GM19193 (cell line): ENCODE data around the gene F5.
A peak's percentile ranks its signal among the peaks of the same experiment; 100 is the strongest.

ENCODE experiments used
- POLR2A ChIP-seq: IDR thresholded peaks from 4 replicates; pipeline ENCODE4 v1.6.1; 2011; ENCODE audit not compliant: insufficient read depth, insufficient read length; ENCODE audit errors: extremely low read depth

The F5 gene

DNA sequence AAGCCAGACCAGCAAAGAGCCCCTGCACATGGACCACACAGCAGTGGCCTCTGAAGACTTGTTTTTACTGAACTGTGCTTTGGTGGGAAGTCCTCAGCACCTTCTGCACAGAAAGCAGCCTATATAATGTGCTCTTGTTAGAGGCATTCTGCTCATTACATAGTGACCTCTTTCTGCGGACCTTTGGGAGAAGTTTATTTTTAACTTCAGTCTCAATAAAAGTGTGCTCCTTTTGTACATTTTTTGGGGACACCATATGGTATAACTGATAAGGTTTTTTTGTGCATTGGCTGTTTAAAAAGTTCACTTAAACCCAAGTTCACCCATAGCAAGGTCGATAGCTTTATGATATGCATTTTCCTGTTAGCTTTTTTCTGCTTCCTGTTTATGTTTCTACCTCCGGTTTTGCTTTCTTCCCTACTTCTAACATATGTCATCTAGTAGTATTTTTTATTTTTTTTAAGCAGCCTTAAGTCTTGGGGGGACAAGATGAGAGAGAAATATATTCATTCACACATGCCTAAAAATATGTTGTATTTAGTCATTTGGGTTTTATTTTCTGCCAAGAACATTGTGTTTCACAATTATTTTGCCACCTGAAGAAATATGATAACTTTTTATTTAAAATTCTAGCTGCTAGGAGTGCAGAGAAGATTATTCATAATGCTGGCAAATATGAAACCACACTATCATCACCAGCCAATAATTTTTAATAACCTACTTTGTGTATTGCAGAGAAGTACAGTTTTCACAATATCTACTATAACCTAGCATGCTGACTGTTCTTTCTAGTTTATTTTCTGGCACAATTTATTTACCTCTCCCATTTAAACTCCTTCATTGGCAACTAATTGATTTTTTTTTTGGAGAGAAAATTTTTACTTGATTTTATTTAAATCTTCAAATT is 77.6 kb downstream of the F5 start:
- TF ChIP-seq POLR2A: no peak

DNA sequence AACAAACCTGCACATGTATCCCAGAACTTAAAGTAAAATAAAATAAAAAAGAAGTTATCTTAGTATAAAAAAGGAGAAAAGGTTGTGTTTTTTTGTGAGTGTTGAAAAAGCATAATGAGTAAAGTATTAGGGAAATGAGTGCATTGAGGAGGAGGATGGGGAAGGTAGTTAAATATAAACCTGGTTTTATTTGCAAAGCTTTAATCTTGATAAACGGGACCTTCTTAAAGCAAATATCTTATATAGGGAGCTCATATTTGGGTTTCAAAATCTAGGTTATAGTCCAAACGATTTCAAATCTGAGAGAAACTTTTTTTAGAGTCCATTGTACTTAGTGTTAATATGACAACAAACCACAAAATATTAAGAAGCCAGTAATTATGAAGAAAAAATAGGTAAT is 78.9 kb downstream of the F5 start:
- TF ChIP-seq POLR2A: no peak

DNA sequence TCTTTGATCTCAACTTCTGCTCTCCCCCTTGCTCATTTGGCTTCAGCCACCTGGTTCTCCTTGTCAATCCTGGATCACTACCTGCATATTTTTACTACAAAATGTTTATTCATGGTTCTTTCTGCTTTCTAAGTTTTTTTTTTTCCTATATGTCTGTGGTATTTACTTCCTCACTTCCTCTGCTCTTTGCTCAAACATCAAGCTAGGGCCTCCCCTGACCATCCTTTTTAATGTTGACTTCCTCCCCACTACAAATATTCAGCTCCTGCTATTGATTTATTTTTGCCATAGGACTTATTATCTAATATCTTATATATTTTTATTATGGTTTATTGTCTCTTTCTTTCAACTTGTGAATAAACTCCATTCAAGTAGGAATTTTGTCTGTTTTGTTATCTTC is 86.5 kb downstream of the F5 start:
- TF ChIP-seq POLR2A: no peak

DNA sequence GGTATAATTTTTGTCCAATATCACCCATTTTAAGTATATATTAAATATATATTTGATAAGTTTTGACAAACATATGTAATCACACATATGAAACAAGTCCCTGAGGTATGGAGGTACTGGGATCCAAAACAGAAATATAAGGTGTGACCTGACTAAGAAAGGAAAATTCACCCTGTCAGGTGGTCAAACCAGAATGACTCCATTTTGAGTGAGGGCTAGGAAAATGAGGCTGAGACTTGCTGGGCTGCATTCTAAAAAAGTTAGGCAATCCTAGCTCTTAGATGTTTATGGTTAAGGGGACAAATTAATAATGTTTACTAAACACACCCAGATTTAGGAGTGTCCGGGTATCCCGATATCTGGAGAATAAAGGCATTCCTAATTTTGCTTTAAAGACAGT is 89.0 kb downstream of the F5 start:
- TF ChIP-seq POLR2A: no peak

DNA sequence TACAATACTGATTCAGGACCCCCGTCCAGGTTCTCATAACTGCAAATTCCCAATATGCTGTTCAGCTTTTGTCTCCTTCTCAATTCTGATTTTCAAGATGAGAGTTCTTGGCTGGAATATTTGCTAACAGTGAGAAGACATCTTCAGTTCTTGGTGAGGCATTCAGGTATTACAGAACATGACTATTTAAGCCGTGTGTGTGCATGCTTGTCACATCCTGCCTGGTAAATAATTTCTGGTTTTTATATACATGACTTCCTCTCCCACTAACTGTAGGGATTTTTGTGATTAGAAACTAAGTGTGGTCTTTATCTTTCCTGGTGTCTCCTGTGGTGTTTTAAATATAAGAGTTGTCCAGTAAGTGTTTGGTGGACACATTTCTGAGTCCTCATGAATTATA is 90.4 kb downstream of the F5 start:
- TF ChIP-seq POLR2A: no peak

DNA sequence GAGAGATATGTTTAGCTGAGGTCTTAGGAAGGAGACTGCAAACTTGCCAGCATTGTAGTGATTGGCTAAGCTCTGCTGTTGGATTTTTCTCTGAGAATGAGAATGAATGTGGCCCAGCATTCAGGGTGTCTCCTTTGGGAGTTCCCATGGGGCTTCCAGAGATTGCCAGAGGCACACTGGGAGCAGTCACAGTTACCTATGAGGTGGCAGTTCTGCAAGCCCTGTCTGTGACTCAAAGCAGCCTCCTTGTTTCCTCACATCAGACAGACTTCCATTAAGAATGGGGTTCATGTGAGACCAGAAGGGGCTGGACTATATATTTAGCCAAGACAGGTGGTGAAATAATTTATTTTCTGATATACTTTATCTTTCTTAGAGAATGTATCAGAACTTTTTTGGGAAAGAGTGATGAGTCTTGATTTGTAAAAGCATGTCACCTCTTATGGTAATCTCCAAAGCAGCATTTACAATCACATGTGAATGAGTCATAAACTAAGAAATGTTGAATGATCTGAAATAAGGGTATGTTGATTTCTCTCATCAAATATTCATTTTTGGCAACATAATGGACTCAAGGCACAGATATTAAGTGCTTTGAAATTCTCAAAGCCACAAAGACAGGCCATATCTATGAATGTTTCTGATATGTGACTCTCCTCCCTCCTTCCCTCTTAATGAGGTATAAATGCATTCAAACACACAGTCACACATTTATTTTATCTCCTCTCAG is 91.1 kb downstream of the F5 start:
- no peak for TF ChIP-seq POLR2A

DNA sequence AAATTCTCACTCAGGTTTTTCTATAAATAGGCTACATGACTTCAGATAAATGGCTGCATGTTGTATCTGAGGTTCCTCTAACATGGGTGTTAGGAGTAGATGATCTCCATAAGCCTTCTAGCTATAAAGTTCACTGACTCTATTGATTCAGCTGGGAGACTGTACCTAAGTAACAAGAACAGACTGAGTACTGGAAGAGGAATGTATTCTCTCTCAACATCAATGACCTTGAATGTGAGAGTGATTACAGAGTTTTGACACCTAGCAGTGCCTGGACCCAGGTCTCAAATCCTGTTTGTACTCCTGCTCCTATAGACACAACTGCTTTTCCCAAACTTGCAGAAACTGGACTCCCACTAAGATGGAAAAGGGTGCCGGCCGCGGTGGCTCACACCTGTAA is 91.9 kb downstream of the F5 start:
- TF ChIP-seq POLR2A: no peak

DNA sequence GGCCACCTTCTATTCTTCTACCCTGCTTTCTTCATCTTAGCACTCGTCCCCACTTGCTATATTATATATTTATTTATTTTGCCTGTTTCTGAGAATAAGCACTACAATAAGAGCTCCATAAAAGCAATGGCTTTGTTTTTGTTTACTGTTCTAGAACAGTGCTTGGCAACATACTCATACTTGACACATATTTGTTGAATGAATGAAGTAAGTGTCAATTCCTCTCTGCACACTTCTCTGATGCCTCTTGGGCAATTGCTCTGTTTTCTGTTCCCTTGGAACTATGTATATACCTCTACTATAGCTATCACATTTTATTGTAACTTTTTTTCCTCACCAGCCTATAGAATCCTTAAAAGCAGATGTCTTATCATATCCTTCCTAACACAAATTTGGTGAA is 93.0 kb downstream of the F5 start:
- TF ChIP-seq POLR2A: no peak

DNA sequence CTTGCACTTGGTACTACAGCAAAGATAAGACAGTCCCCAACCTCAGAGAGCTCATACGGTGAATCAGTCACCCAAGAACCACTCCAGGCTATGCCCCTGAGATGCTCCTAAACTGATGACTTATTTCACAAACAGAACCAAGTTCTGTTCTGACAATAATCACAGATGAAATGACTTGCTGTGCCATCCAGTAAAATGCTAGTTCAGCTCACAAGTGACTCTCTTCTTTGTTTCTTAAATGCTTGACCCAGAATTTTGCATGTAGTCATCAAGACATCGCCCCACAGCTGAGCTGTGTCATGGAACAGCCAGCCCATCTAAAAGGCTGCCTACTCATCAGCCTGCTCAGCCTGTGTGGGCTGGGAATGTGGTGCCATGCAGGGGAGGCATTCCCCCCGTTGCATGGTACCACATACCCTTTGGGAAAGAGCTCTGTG is 94.4 kb downstream of the F5 start:
- no peak for TF ChIP-seq POLR2A

DNA sequence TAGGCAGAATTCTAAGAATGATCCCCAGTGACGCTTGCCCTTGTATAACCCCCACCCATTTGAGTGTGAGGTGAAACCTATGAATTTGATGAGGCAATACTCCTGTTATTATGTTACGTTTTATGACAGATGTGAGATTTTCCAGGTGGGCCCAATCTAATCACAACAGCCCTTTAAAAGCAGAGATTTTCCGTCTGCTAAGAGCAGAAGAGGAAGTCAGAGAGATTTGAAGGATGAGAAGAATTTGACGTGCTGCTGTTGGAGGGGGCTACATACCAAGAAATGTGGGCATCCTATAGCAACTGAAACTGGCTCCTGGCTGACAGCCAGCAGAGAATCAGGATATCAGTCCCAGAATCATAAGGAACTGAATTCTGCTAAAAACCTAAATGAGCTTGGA is 98.1 kb downstream of the F5 start:
- TF ChIP-seq POLR2A: no peak

DNA sequence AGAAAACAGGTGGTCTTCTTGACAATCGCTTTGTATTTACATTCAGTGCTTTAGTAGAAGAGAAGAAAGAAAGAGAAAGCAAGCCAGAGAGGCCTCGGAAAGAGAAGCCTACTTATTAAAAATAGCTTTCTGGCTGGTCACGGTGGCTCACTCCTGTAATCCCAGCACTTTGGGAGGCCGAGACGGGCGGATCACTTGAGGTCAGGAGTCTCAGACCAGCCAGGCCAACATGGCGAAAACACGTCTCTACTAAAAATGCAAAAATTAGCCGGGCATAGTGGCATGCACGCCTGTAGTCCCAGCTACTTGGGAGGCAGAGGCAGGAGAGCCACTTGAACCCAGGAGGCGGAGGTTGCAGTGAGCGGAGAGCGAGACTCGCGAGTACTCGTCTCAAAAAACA is 98.7 kb downstream of the F5 start:
- TF ChIP-seq POLR2A: no peak

DNA sequence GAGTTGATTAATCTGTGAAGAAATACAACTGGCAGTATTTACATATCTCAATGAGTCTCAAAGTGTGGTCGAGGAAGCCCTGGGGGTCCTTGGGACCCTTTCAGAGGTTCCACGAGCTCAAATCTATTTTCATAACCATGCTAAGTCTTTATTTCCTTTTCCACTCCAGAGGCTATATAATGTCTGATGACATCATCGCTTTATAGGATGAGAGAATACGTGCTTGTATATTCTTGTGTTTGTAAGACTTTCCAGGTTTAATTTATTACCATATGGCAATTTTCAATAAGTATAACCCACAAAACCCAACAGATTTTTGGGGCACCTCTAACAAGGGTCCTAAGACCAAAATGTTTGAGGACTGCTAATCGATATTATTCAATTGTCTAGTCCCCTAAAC is 99.1 kb downstream of the F5 start:
- TF ChIP-seq POLR2A: no peak

DNA sequence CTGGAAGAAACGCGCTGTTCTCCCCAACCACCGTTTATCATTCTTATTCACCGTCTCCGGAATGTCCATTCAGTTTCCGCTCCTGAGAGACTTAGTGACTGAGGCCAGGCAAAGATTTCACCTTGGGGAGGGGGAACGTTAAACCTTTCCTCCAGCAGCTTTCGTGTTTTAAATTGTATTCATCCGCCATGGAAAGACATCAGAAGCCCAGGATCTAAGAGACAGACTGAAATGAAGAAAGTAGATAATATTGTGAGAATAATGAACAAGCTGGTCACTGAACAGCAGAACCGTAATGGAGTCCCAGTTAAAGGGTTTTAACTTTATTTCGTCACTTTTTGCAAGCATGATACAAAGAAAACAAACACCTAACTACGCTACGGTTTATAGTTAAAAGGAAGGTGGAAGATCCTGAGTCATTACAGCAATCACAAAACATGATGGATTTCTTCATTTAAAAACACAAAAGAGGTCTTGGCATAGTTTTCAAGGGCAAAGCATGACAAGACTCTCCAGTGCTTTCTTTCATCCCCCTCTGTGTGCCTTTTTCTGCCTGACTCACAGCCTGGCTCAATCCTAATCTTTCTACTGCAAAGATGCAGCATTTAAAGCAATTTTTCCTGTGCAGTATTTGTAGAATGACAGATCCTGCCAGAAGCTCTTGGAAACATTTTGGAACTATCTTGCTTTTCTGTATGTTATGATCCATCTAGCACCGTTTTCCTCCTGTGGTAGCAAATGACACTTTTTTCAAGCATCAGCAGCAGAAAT is 99.8 kb downstream of the F5 start:
- no peak for TF ChIP-seq POLR2A

DNA sequence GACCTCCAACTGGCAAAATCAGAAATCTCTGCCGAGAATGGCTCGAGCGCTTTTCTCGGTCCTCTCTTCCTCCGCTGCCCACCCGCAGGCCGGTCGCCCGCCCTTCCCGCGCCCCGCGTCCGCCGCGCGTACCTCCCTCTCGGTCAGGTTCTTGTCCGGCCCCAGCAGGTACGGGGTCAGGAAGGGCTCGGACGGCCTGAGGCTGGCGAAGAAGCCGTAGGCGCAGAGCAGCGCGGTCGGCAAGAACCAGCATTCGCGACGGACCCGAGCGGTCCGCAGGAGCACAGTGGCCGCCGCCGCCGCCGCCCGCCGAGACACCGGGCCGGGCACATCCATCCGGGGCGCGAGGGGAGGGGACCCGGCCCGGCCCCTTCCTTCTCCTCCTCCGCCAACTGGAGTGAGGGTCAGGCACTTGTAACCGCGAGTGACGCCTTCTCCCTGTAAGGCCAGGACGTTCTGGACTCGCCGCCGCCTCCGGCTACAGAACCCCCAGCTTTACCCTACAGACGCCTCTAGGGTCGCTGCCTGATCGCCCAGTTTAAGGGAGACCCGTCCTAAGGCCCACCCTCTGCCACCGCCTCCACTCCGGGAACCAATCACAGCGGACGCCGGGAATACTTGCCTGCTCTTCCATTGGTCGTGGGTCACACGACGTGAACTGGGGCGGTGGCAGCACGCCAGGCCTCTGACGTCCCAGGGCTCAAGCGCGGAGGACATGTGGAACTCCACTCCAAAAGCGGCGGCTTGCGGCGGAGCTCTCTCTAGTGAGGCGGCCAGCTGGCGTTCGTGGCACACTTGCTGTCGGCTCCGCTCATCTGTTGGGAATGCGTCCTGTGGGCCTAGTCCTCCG is 100.6 kb downstream of the F5 start, which contains the start of gene SLC19A2:
Gene SLC19A2, minus strand, starts transcription at position 514 of the 850 bp plus-strand sequence. Its CDS starts 178 bp downstream, at position 336.
- TF ChIP-seq POLR2A: peak; percentile 92
